ENCODE data around the gene ADCK2.

DNA sequence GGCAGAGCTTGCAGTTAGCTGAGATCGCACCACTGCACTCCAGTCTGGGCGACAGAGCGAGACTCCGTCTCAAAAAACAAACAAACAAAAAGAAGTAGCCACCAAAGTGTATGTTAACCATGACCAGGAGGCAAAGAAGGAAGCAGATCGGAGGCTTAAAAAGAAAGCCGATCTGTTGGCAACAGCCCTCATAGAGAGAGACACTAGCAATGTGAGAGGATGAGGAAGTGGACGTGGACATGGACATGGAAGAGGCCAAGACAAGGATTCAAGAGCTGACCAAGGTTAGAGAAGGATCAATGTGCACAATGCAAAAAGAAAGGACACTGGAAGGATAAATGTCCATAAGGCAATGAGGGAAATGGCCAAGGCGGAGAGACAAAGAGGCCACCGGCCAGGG, 14.9 kb upstream of the ADCK2 start:
- TF ChIP-seq, protein P1, sequence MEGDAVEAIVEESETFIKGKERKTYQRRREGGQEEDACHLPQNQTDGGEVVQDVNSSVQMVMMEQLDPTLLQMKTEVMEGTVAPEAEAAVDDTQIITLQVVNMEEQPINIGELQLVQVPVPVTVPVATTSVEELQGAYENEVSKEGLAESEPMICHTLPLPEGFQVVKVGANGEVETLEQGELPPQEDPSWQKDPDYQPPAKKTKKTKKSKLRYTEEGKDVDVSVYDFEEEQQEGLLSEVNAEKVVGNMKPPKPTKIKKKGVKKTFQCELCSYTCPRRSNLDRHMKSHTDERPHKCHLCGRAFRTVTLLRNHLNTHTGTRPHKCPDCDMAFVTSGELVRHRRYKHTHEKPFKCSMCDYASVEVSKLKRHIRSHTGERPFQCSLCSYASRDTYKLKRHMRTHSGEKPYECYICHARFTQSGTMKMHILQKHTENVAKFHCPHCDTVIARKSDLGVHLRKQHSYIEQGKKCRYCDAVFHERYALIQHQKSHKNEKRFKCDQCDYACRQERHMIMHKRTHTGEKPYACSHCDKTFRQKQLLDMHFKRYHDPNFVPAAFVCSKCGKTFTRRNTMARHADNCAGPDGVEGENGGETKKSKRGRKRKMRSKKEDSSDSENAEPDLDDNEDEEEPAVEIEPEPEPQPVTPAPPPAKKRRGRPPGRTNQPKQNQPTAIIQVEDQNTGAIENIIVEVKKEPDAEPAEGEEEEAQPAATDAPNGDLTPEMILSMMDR (IDR thresholded peaks at IDR 0.05): no peak
- no peak for TF ChIP-seq POLR2A (IDR thresholded peaks at IDR 0.05)

Measured in Peyer's patch (tissue), 4 donors.